Measurements from ENCODE around the gene BAZ1B. TPM values are rescaled to one million over a fixed set of nuclear protein-coding genes. Genes with fewer than 3 reads are reported as not detected.

Gene BAZ1B
- total and polyA plus RNA-seq, 7 donors = 15.7 to 50.6 (median 41.6) TPM

DNA sequence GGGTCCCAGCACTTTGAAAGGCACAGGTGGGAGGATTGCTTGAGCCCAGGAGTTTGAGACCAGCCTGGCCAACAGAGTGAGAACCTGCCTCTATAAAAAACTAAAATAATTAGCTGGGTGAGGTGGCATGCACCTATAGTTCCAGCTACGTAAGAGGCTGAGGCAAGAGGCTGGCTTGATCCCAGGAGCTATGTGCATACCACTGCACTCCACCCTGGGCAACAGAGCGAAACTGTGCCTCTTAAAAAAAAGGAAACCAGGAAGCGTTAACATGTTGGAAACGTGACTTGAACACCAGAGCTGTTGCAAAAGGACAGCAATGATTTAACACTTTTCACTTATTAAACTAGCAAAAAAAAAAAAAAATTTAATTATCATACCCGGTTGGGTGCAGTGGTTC, 12.6 kb downstream of the BAZ1B start:
- Histone ChIP-seq H3K9me3 (no peaks in the 10 kb centered on the region), H3K4me3 (no peak overlapping the region), H3K27ac (no peak overlapping the region), H3K36me3 (ENCODE audit: insufficient read depth in 1 of 2, low read depth in 1 of 2) (peaks cover 7 to 83% of the 10 kb centered on the region in 2 donors), H3K4me1 (peaks cover 7% of the 10 kb centered on the region), H3K27me3 (ENCODE audit: insufficient read depth in 3 of 3, low read length in 2 of 3) (no peaks in the 10 kb centered on the region)
- intact Hi-C loops (cut with DNase I) = no loop called here
- ATAC-seq = no peak
- WGBS, 3 donors = 74 to 82% (median 77%) methylated on average over 5 of the region's 5 CpGs
- TF ChIP-seq CTCF (IDR thresholded peaks at IDR 0.05) = no peak
- DNase-seq = no peak

GRCh38 chr7:73507556-73507955, 14.5 kb downstream of the BAZ1B start:
- no peak overlapping the region for H3K27ac ChIP-seq
- H3K4me1 ChIP-seq = peaks cover 3% of the 10 kb centered on the region
- 90 to 97% (median 92%) methylated on average over 2 of the region's 2 CpGs for WGBS, 3 donors
- no peaks in the 10 kb centered on the region for H3K27me3 ChIP-seq (ENCODE audit: insufficient read depth in 3 of 3, low read length in 2 of 3)
- DNase-seq (no peak), ATAC-seq (no peak)
- no peak overlapping the region for H3K4me3 ChIP-seq
- intact Hi-C loops (cut with DNase I) = no loop called here
- H3K36me3 ChIP-seq (ENCODE audit: insufficient read depth in 1 of 2, low read depth in 1 of 2) = peaks cover 13 to 86% of the 10 kb centered on the region in 2 donors
- H3K9me3 ChIP-seq = no peaks in the 10 kb centered on the region
- no peak for TF ChIP-seq CTCF (IDR thresholded peaks at IDR 0.05)

- WGBS, 3 donors = 50 to 80% (median 72%) methylated on average over 1 of the region's 1 CpG
- H3K27me3 ChIP-seq (ENCODE audit: insufficient read depth in 3 of 3, low read length in 2 of 3) = no peaks in the 10 kb centered on the region
- intact Hi-C loops (cut with DNase I) = no loop called here
- H3K4me3 ChIP-seq = no peak overlapping the region
- H3K9me3 ChIP-seq = no peaks in the 10 kb centered on the region
- no peak for DNase-seq
- H3K4me1 ChIP-seq = no peaks in the 10 kb centered on the region
- TF ChIP-seq CTCF (IDR thresholded peaks at IDR 0.05) = no peak
- H3K36me3 ChIP-seq (ENCODE audit: insufficient read depth in 1 of 2, low read depth in 1 of 2) = peaks cover 13 to 99% of the 10 kb centered on the region in 2 donors
- no peak for ATAC-seq
- H3K27ac ChIP-seq = no peak overlapping the region
These were observed 17.2 kb downstream of the BAZ1B start for GRCh38 chr7:73504920-73505319.

GRCh38 chr7:73504017-73504416, 18.1 kb downstream of the BAZ1B start:
- WGBS, 3 donors = 88 to 100% (median 100%) methylated on average over 2 of the region's 2 CpGs
- no peak for TF ChIP-seq CTCF (IDR thresholded peaks at IDR 0.05)
- Histone ChIP-seq H3K27ac (no peak overlapping the region), H3K9me3 (no peaks in the 10 kb centered on the region), H3K4me3 (no peak overlapping the region), H3K27me3 (ENCODE audit: insufficient read depth in 3 of 3, low read length in 2 of 3) (no peaks in the 10 kb centered on the region), H3K36me3 (ENCODE audit: insufficient read depth in 1 of 2, low read depth in 1 of 2) (peaks cover 13 to 99% of the 10 kb centered on the region in 2 donors), H3K4me1 (no peaks in the 10 kb centered on the region)
- DNase-seq = no peak
- intact Hi-C loops (cut with DNase I) = no loop called here
- no peak for ATAC-seq

DNA sequence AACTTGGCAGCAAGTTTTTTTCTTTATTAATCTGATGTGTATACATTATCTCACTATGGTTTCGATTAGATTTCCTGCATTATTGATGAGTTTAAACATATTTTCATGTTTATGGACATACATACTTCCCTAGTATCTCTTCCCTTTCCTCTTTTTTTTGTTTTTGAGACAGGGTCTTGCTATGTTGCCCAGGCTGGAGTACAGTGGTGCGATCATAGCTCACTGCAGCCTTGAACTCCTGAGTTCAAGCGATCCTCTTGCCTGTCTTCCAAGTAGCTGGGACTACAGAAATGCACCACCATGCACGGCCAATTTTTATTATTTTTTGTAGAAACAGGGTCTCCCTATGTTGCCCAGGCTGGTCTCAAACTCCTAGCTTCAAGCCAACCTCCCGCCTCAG, 18.9 kb downstream of the BAZ1B start:
- no peaks in the 10 kb centered on the region for H3K27me3 ChIP-seq (ENCODE audit: insufficient read depth in 3 of 3, low read length in 2 of 3)
- 94 to 97% (median 94%) methylated on average over 5 of the region's 5 CpGs for WGBS, 3 donors
- ATAC-seq (no peak), DNase-seq (no peak)
- no peaks in the 10 kb centered on the region for H3K9me3 ChIP-seq
- no peak for TF ChIP-seq CTCF (IDR thresholded peaks at IDR 0.05)
- H3K36me3 ChIP-seq (ENCODE audit: insufficient read depth in 1 of 2, low read depth in 1 of 2) = peaks cover 13 to 99% of the 10 kb centered on the region in 2 donors
- H3K4me1 ChIP-seq = no peaks in the 10 kb centered on the region
- intact Hi-C loops (cut with DNase I) = no loop called here
- H3K4me3 ChIP-seq = no peak overlapping the region
- H3K27ac ChIP-seq = no peak overlapping the region
